Measurements from ENCODE around the gene DNAH17. TPM values are rescaled to one million over a fixed set of nuclear protein-coding genes. Genes with fewer than 3 reads are reported as not detected.

The DNAH17 gene
- total RNA-seq, 3 donors from 2014 or later: 0.05 to 0.08 (median 0.05) TPM

GRCh38 chr17:78425429-78425828 lies 151.8 kb downstream of the DNAH17 start:
- Mint-ChIP-seq H3K36me3 (ENCODE audit: insufficient read depth) (peaks cover 27% of the 10 kb centered on the region), H3K27me3 (ENCODE audit: low read depth) (no peaks in the 10 kb centered on the region), H3K4me1 (ENCODE audit: low read depth) (peaks cover 13% of the 10 kb centered on the region), H3K9me3 (no peaks in the 10 kb centered on the region), H3K4me3 (no peak overlapping the region)
- no peak for ATAC-seq
- DNase-seq: no peak

GRCh38 chr17:78423961-78424675 lies 153.1 kb downstream of the DNAH17 start:
- Mint-ChIP-seq H3K36me3 (ENCODE audit: insufficient read depth) (peaks cover 27% of the 10 kb centered on the region), H3K4me3 (no peak overlapping the region), H3K9me3 (no peaks in the 10 kb centered on the region), H3K27me3 (ENCODE audit: low read depth) (no peaks in the 10 kb centered on the region), H3K4me1 (ENCODE audit: low read depth) (peaks cover 14% of the 10 kb centered on the region)
- ATAC-seq (no peak), DNase-seq (no peak)

DNA sequence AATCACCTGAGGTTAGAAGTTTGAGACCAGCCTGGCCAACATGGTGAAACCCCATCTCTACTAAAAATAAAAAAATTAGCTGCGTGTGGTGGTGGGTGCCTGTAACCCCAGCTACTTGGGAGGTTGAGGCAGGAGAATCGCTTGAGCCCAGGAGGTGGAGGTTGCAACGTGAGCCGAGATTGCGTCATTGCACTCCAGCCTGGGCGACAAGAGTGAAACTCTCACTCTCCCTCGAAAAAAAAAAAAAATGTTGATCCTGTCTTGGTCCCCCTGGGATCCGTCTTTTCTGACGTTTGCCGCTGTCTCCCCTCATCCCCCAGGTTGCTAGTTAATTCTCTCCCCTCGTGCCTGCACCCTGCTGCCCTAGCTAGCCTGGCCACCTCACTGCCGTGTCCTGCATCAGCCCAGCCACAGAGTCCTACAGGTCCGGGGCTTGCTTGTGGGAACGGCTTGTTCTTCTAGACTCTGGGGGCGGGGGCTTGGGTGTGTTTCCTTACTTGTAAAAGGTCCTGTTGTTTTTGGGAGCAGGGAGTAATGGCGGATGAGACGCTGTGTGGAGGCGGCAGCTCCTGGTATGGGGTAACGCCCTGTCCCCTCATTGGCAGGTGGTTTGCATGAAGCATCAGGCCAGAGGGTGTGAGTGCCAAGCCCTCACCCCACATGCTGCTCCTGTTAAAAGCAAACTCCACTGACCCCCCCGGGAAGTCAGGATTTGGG lies 154.2 kb downstream of the DNAH17 start:
- DNase-seq: no peak
- Mint-ChIP-seq H3K4me1 (ENCODE audit: low read depth) (peaks cover 16% of the 10 kb centered on the region), H3K4me3 (no peak overlapping the region), H3K27me3 (ENCODE audit: low read depth) (no peaks in the 10 kb centered on the region), H3K9me3 (no peaks in the 10 kb centered on the region), H3K36me3 (ENCODE audit: insufficient read depth) (peaks cover 24% of the 10 kb centered on the region)
- no peak for ATAC-seq

DNA sequence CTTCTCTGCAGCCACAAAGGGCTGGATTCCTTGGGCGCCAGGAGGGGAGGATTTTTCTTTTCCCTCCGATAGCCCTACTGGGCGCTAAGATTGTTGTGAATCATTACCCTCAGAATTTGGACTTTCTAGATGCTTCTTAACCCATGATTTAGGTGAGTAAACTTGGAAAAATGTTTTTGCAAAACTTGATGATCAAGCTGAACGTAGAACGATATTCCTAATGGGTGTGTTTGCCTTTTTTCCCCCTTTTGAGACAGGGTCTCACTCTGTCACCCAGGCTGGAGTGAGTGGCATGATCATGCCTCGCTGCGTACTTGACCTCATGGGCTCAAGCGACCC lies 155.0 kb downstream of the DNAH17 start:
- H3K4me1 Mint-ChIP-seq (ENCODE audit: low read depth): peaks cover 19% of the 10 kb centered on the region
- H3K36me3 Mint-ChIP-seq (ENCODE audit: insufficient read depth): peaks cover 27% of the 10 kb centered on the region
- no peak for ATAC-seq
- no peaks in the 10 kb centered on the region for H3K27me3 Mint-ChIP-seq (ENCODE audit: low read depth)
- no peaks in the 10 kb centered on the region for H3K9me3 Mint-ChIP-seq
- no peak for DNase-seq
- no peak overlapping the region for H3K4me3 Mint-ChIP-seq

DNA sequence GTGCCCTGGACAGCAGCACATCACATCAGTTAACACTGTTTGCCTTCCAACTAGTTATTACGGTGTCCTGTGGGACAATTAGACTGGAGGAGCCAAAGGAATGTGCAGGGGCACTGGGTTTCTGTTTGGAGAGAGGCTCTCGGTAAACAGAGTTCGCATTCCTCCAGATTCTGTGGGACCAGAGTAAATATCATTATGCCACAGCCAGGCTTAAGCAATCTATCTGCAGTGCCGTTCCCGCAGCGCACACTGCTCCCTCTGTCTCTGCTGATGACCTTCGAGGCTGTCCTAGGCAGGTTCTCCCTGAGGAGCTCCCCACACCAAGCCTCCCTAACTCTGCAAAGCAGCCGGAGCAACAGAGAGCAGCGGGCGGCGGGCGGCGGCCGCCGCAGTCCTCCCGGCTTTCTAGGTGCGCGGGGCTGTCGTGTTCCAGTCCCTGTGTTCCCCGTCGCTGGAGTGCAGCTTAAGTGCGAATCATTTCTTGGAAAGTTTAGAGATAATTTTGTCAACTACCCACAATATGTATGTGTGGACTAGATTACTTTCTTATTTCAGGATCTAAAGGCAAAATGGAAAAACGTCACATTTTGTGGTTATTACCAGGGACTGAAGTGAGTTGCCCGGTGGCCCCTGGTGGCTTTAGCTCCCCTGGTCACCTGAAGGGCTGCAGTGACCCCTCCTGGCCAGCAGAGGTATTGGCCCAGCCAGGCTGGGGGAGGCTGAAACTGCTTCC lies 155.5 kb downstream of the DNAH17 start:
- ATAC-seq: peak; percentile 84 to 85
- Mint-ChIP-seq H3K27me3 (ENCODE audit: low read depth) (no peaks in the 10 kb centered on the region), H3K4me1 (ENCODE audit: low read depth) (peaks cover 25% of the 10 kb centered on the region), H3K36me3 (ENCODE audit: insufficient read depth) (peaks cover 29% of the 10 kb centered on the region), H3K9me3 (no peaks in the 10 kb centered on the region), H3K4me3 (no peak overlapping the region)
- peak; percentile 72 for DNase-seq

DNA sequence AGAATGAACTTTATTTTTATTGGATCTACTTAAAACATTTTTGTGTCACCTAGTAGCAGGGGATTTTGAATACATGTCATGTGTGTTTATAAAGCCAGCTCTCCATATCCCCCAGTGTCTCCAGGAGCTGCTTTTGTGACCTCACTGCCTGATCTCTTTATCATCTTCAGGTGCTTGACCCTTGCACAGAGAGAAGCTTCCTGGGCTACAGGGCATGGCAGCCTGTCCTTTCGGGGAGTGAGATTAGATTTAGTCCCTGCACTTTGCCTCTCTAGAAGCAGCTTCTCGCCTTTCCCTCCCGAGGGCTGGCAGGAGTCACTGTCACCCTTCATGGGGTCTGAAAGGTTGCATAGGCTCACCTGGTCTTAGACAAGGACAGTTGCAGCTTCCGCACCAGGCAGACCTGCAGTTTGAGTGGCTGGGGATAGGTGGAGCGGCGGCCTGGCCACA lies 156.1 kb downstream of the DNAH17 start:
- peaks cover 29% of the 10 kb centered on the region for H3K36me3 Mint-ChIP-seq (ENCODE audit: insufficient read depth)
- no peaks in the 10 kb centered on the region for H3K27me3 Mint-ChIP-seq (ENCODE audit: low read depth)
- H3K9me3 Mint-ChIP-seq: no peaks in the 10 kb centered on the region
- no peak for ATAC-seq
- peaks cover 29% of the 10 kb centered on the region for H3K4me1 Mint-ChIP-seq (ENCODE audit: low read depth)
- no peak overlapping the region for H3K4me3 Mint-ChIP-seq
- no peak for DNase-seq

DNA sequence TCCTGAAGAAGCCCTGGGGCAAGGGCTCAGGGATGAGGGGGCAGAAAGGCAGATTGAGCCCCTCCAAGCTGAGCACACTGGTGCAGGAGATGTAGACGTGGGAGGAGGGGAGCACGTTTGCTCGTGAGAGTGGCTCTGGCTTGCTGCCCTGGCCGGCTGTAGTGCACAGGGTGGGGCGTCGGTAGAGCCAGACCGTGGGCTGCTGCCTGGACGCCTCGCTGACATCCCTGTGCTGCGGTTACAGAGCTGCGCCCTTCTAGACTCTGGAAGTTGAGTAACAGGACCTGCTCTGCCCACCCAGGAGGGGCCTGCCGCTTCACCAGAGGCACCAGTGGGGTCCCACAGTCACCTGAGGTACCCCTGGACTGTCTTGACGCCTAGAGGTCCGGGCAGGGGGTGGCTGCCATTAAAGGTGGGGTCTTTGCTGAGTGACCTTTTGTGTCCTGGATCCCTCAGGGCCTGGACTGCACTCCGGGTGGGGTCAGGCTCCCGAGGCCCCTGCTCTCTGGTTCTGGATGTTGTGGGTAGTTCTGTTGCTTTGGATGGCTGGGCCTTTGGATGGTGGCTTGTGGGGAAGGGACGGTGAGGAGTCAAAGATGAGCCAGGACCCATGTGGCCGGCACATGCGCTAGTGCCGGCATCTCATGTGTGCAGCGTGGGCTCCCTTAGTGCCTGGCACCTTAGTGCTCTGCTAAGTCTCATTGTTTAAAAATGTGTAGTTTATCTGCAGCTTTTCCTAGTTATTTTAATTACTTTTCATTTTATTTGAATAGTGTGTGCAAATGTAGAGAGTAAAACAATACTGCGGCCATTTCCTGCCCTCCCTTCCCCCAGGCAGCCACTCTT lies 157.0 kb downstream of the DNAH17 start:
- Mint-ChIP-seq H3K36me3 (ENCODE audit: insufficient read depth) (peaks cover 29% of the 10 kb centered on the region), H3K9me3 (no peaks in the 10 kb centered on the region), H3K4me3 (no peak overlapping the region), H3K27me3 (ENCODE audit: low read depth) (no peaks in the 10 kb centered on the region), H3K4me1 (ENCODE audit: low read depth) (peaks cover 38% of the 10 kb centered on the region)
- DNase-seq (no peak), ATAC-seq (no peak)

- DNase-seq: no peak
- ATAC-seq: no peak
- Mint-ChIP-seq H3K36me3 (ENCODE audit: insufficient read depth) (peaks cover 25% of the 10 kb centered on the region), H3K27me3 (ENCODE audit: low read depth) (no peaks in the 10 kb centered on the region), H3K4me3 (no peak overlapping the region), H3K4me1 (ENCODE audit: low read depth) (peaks cover 56% of the 10 kb centered on the region), H3K9me3 (no peaks in the 10 kb centered on the region)
Measured at GRCh38 chr17:78418326-78419026, 158.7 kb downstream of the DNAH17 start.

DNA sequence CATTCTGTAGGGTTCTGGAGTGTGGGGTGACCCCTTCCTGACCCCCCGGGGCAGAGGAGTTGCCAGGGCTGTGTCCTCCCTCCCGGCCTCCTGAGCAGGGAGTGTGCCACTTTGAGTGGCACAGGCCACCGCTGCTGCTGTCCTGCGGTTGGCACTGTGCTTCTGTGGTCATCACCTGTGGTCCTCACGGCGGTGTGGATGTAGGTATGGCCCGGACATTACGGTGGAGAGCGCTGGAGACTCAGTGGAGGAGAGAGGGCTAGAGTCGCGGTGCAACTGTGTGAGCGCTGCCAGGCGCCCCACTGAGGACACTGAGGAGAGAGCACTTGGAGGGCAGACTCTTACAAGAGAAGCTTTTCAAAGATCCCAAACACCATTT lies 159.7 kb downstream of the DNAH17 start:
- H3K36me3 Mint-ChIP-seq (ENCODE audit: insufficient read depth): peaks cover 22% of the 10 kb centered on the region
- H3K9me3 Mint-ChIP-seq: no peaks in the 10 kb centered on the region
- no peak overlapping the region for H3K4me3 Mint-ChIP-seq
- DNase-seq (no peak), ATAC-seq (no peak)
- H3K27me3 Mint-ChIP-seq (ENCODE audit: low read depth): no peaks in the 10 kb centered on the region
- peaks cover 65% of the 10 kb centered on the region for H3K4me1 Mint-ChIP-seq (ENCODE audit: low read depth)

GRCh38 chr17:78416791-78417530 lies 160.2 kb downstream of the DNAH17 start:
- DNase-seq (no peak), ATAC-seq (no peak)
- Mint-ChIP-seq H3K36me3 (ENCODE audit: insufficient read depth) (peaks cover 19% of the 10 kb centered on the region), H3K4me3 (no peak overlapping the region), H3K9me3 (no peaks in the 10 kb centered on the region), H3K4me1 (ENCODE audit: low read depth) (peaks cover 68% of the 10 kb centered on the region), H3K27me3 (ENCODE audit: low read depth) (no peaks in the 10 kb centered on the region)

GRCh38 chr17:78415821-78416711 lies 161.1 kb downstream of the DNAH17 start:
- Mint-ChIP-seq H3K27me3 (ENCODE audit: low read depth) (no peaks in the 10 kb centered on the region), H3K9me3 (no peaks in the 10 kb centered on the region), H3K4me1 (ENCODE audit: low read depth) (peaks cover 64% of the 10 kb centered on the region), H3K4me3 (no peak overlapping the region), H3K36me3 (ENCODE audit: insufficient read depth) (peaks cover 17% of the 10 kb centered on the region)
- no peak for ATAC-seq
- no peak for DNase-seq

All from activated T-cell treated with anti-CD3 and anti-CD28 coated beads, Interleukin-2, amount 50 U/mL, for 4 hours (primary cell).